GM12878 (cell line): Measurements from ENCODE around the gene SLC9C1. TPM values are rescaled to one million over a fixed set of nuclear protein-coding genes. Genes with fewer than 3 reads are reported as not detected.
A peak's percentile ranks its signal among the peaks of the same experiment; 100 is the strongest.

Source experiments
- ATF3 ChIP-seq: IDR thresholded peaks from 2 replicates; pipeline ENCODE4 v1.6.1; 2011; ENCODE audit warnings: low read depth, mild to moderate bottlenecking, low read length, moderate library complexity, borderline replicate concordance; ENCODE audit errors: extremely low read depth
- BCL3 ChIP-seq: IDR thresholded peaks from 2 replicates; pipeline ENCODE4 v1.6.1; 2011; ENCODE audit warnings: borderline replicate concordance, low read depth, mild to moderate bottlenecking, moderate library complexity, low read length; ENCODE audit not compliant: insufficient read depth, poor library complexity, severe bottlenecking
- CHD4 ChIP-seq: fragments of 200-600 bp; sonication (generic); IDR thresholded peaks from 2 replicates; pipeline ENCODE4 v1.6.1; 2016; ENCODE audit warnings: mild to moderate bottlenecking
- CREM ChIP-seq: IDR thresholded peaks from 2 replicates; pipeline ENCODE4 v1.6.1; 2014; ENCODE audit warnings: antibody characterized with exemption, low read depth
- EED ChIP-seq: sonication (generic); IDR thresholded peaks from 2 replicates; pipeline ENCODE4 v1.6.1; 2016; ENCODE audit warnings: antibody characterized with exemption, low read depth
- JUNB ChIP-seq: IDR thresholded peaks from 2 replicates; pipeline ENCODE4 v1.6.1; 2016; ENCODE audit warnings: antibody characterized with exemption, mild to moderate bottlenecking
- NFIC ChIP-seq: IDR thresholded peaks from 2 replicates; pipeline ENCODE4 v1.6.1; 2012; ENCODE audit warnings: low read depth, mild to moderate bottlenecking, inconsistent platforms, low read length, moderate library complexity
- PML ChIP-seq: IDR thresholded peaks from 2 replicates; pipeline ENCODE4 v1.6.1; 2012; ENCODE audit warnings: low read length, inconsistent platforms
- RUNX3 ChIP-seq: IDR thresholded peaks from 2 replicates; pipeline ENCODE4 v1.6.1; 2012; ENCODE audit warnings: low read length, inconsistent platforms
- SIN3A ChIP-seq: IDR thresholded peaks from 2 replicates; pipeline ENCODE4 v1.6.1; 2012; ENCODE audit warnings: low read depth, low read length, improper control_type of control experiment
- SMARCA5 ChIP-seq: fragments of 450-650 bp; IDR thresholded peaks from 2 replicates; pipeline ENCODE4 v1.6.1; 2017; ENCODE audit warnings: mild to moderate bottlenecking
- SPI1 ChIP-seq: IDR thresholded peaks from 2 replicates; pipeline ENCODE4 v1.6.1; 2011; ENCODE audit warnings: low read depth, mild to moderate bottlenecking, low read length, moderate library complexity, borderline replicate concordance; ENCODE audit not compliant: insufficient read depth
- STAT3 ChIP-seq: IDR thresholded peaks from 2 replicates; pipeline ENCODE4 v1.6.1; 2011; ENCODE audit warnings: low read depth, low read length, improper control_type of control experiment
- SUPT20H ChIP-seq: IDR thresholded peaks from 2 replicates; pipeline ENCODE4 v1.6.1; 2011; ENCODE audit warnings: low read depth, mild to moderate bottlenecking, low read length, moderate library complexity, borderline replicate concordance; ENCODE audit not compliant: control insufficient read depth
- TCF12 ChIP-seq: IDR thresholded peaks from 2 replicates; pipeline ENCODE4 v1.6.1; 2011; ENCODE audit warnings: low read depth, mild to moderate bottlenecking, low read length
- TCF7 ChIP-seq: IDR thresholded peaks from 2 replicates; pipeline ENCODE4 v1.6.1; 2014; ENCODE audit warnings: antibody characterized with exemption, borderline replicate concordance
- ZNF592 ChIP-seq: fragments of 450-650 bp; IDR thresholded peaks from 2 replicates; pipeline ENCODE4 v1.6.1; 2017; ENCODE audit warnings: mild to moderate bottlenecking, moderate library complexity
- ZNF687 ChIP-seq: fragments of 450-650 bp; IDR thresholded peaks from 2 replicates; pipeline ENCODE4 v1.6.1; 2017; ENCODE audit warnings: mild to moderate bottlenecking, moderate library complexity
- polyA plus RNA-seq, 11 experiments: library from polyadenylated mRNA; depleted of rRNA in 4 of 11; unstranded in 6 of 11; stranded (reverse) in 5 of 11; fragments of >200 nt; fragmentation: Nextera tagmentation in 4 of 11; fragmentation: Illumina TruSeq in 1 of 11; extraction: Ambion mirVana in 4 of 11; extraction: Trizol in 1 of 11; gene quantifications; 1 replicate in 1 of 11; 2 replicates in 10 of 11; pipeline versions ENCODE4 v1.2.1 to v1.2.3, GENCODE V29; 2011 to 2016; ENCODE audit warnings: inconsistent platforms in 2 of 11, missing spikeins in 2 of 11, low read depth in 1 of 11
- total RNA-seq, 4 experiments: library from RNA; depleted of rRNA in 3 of 4; stranded (reverse); fragments of >200 nt in 3 of 4; fragmentation: Illumina TruSeq in 1 of 4; extraction: Trizol in 1 of 4; gene quantifications; 2 replicates each; pipeline versions ENCODE4 v1.2.1 to v1.2.3, GENCODE V29; 2013 to 2021

SLC9C1 gene
- total and polyA plus RNA-seq, 10 of the 15 experiments (the other 5 are each of a cell fraction or from before 2014, with no cell fraction given), result not detected

GRCh38 chr3:112114576-112115160, 179.3 kb downstream of the SLC9C1 start (continued):
- TF ChIP-seq ATF3 (no peak), TCF12 (no peak), PML (no peak), NFIC (no peak; the same call in 1 of the 2 replicates), RUNX3 (peak; percentile 73), SPI1 (no peak), CREM (peak; percentile 22; the same call in 1 of the 2 replicates), EED (no peak), STAT3 (no peak), CHD4 (no peak), ZNF592 (0 out of 2 replicates have a peak, but pooled peaks have one; percentile 30), ZNF687 (peak; percentile 72), TCF7 (0 out of 2 replicates have a peak, but pooled peaks have one; percentile 14), SUPT20H (no peak), SMARCA5 (0 out of 2 replicates have a peak, but pooled peaks have one; percentile 56), JUNB (peak; percentile 49; the same call in 1 of the 2 replicates), SIN3A (no peak), BCL3 (peak; percentile 76)
